K562 (cell line): ENCODE data around the gene GPR25. TPM values are rescaled to one million over a fixed set of nuclear protein-coding genes. Genes with fewer than 3 reads are reported as not detected.

Experiments used
- ATAC-seq: fragments of 200-7000 bp; cut with Tn5 transposase; 3 replicates; pipeline ENCODE4 v1.9.1; 2020; ENCODE audit warnings: moderate library complexity
- BruUV-seq: library from RNA; stranded (reverse); fragments of 400-500 nt; replicated peaks from 2 replicates; lab custom pipeline; 2021; lab: Mats Ljungman, UMichigan
- CTCF ChIA-PET: fragments of 300-600 bp; formaldehyde crosslinking; extraction: SDS; loops from one replicate; lab custom pipeline; 2021; ENCODE audit warnings: low intra/inter-chr PET ratio; lab: Yijun Ruan, JAX
- POLR2A ChIA-PET: fragments of 300-600, 350-650 bp; sonication (Branson Sonifier 250); formaldehyde crosslinking; extraction: SDS; loops from one replicate; lab custom pipeline; 2021; ENCODE audit warnings: antibody characterized with exemption, inconsistent platforms; lab: Yijun Ruan, JAX
- DNase-seq, 4 experiments: peaks; one replicate each; pipeline versions ENCODE4 v3.0.0 to v3.0.0-alpha.2; 2011 to 2018; ENCODE audit warnings: low spot score in 3 of 4, mixed read lengths in 3 of 4; ENCODE audit errors: extremely low read depth in 1 of 4
- FAIRE-seq: peaks from 2 replicates; lab custom pipeline; 2011; peaks lifted over from hg19 to GRCh38; lab: Jason Lieb, UNC
- H2AFZ ChIP-seq: 2 replicates; pipeline ENCODE4 v1.6.0; 2011; ENCODE audit warnings: low read depth, low read length, control low read depth, inconsistent platforms
- H3K27ac ChIP-seq: fragments of 200-600 bp; 3 replicates; pipeline ENCODE4 v1.8.0; 2011; ENCODE audit warnings: low read depth, mild to moderate bottlenecking, control low read depth, inconsistent platforms, low read length, moderate library complexity, mixed read lengths; ENCODE audit errors: extremely low read depth
- H3K27me3 ChIP-seq, 2 experiments: fragments of 300-600 bp in 1 of 2; 2 replicates in 1 of 2; 3 replicates in 1 of 2; pipeline versions ENCODE4 v1.6.0 to v1.8.0; 2011; ENCODE audit warnings: inconsistent platforms in 2 of 2, low read length in 2 of 2, mild to moderate bottlenecking in 1 of 2, mixed read lengths in 1 of 2, moderate library complexity in 1 of 2; ENCODE audit not compliant: control insufficient read depth in 2 of 2, insufficient read depth in 2 of 2
- H3K36me3 ChIP-seq: fragments of 300-600 bp; 3 replicates; pipeline ENCODE4 v1.8.0; 2011; ENCODE audit warnings: mild to moderate bottlenecking, low read length, inconsistent platforms; ENCODE audit not compliant: control insufficient read depth, insufficient read depth
- H3K4me1 ChIP-seq, 2 experiments: fragments of 200-600 bp in 1 of 2; replicated peaks in 1 of 2; 2 replicates in 1 of 2; 3 replicates in 1 of 2; pipeline versions ENCODE4 v1.5.1 to v1.8.0; 2011; ENCODE audit warnings: inconsistent platforms in 2 of 2, low read length in 2 of 2, mild to moderate bottlenecking in 1 of 2, mixed read lengths in 1 of 2, moderate library complexity in 1 of 2; ENCODE audit not compliant: control insufficient read depth in 2 of 2, insufficient read depth in 2 of 2
- H3K4me2 ChIP-seq: 2 replicates; pipeline ENCODE4 v1.6.1; 2011; ENCODE audit warnings: low read length, control low read depth, inconsistent platforms, mixed read lengths; ENCODE audit not compliant: insufficient read depth
- H3K4me3 ChIP-seq: fragments of 200-600 bp; sonication (generic), shearing (Covaris generic); 2 replicates; pipeline ENCODE4 v1.5.1; 2016; ENCODE audit warnings: control low read depth, inconsistent platforms
- H3K79me2 ChIP-seq: fragments of 200-600 bp; 3 replicates; pipeline ENCODE4 v1.8.0; 2011; ENCODE audit warnings: low read length, inconsistent platforms; ENCODE audit not compliant: control insufficient read depth, insufficient read depth
- H3K9ac ChIP-seq, 2 experiments: 2 replicates each; pipeline versions ENCODE4 v1.6.0 to v1.6.1; 2011; ENCODE audit warnings: low read depth in 2 of 2, low read length in 2 of 2, control low read depth in 1 of 2, inconsistent platforms in 1 of 2, mild to moderate bottlenecking in 1 of 2, mixed read lengths in 1 of 2; ENCODE audit not compliant: insufficient read depth in 1 of 2
- H3K9me1 ChIP-seq: one replicate; pipeline ENCODE4 v1.6.0; 2011; ENCODE audit warnings: inconsistent platforms, mild to moderate bottlenecking, low read length, moderate library complexity; ENCODE audit not compliant: control insufficient read depth, insufficient read depth
- H3K9me3 ChIP-seq: replicated peaks from 2 replicates; pipeline ENCODE4 v1.5.1; 2011; ENCODE audit warnings: low read depth, low read length, inconsistent platforms; ENCODE audit not compliant: control insufficient read depth, insufficient read depth
- H4K20me1 ChIP-seq: replicated peaks from 2 replicates; pipeline ENCODE4 v1.6.1; 2011; ENCODE audit warnings: low read length, inconsistent platforms, mixed read lengths; ENCODE audit not compliant: control insufficient read depth, insufficient read depth
- CBFB ChIP-seq: sonication (generic); formaldehyde crosslinking; IDR thresholded peaks from 2 replicates; pipeline ENCODE4 v1.4.0; 2020; ENCODE audit warnings: mild to moderate bottlenecking, missing genetic modification reagents
- DDX20 ChIP-seq: fragments of 450-650 bp; IDR thresholded peaks from 2 replicates; pipeline ENCODE4 v1.6.1; 2016; ENCODE audit warnings: missing genetic modification characterization, low read depth, mild to moderate bottlenecking, missing compliant biosample characterization, moderate library complexity
- MECOM ChIP-seq: fragments of 250-450 bp; sonication (Bioruptor Pico); IDR thresholded peaks from 2 replicates; pipeline ENCODE4 v1.8.0; 2022; ENCODE audit warnings: inconsistent platforms
- MEIS2 ChIP-seq: fragments of 450-650 bp; IDR thresholded peaks from 2 replicates; pipeline ENCODE4 v1.6.1; 2014; ENCODE audit warnings: mild to moderate bottlenecking; ENCODE audit not compliant: partially characterized antibody
- MYBL2 ChIP-seq, 2 experiments: fragments of 450-650 bp in 1 of 2; sonication (generic) in 1 of 2; formaldehyde crosslinking in 1 of 2; IDR thresholded peaks; 2 replicates each; pipeline versions ENCODE4 v1.6.1 to v1.8.1; 2017 to 2022; ENCODE audit warnings: borderline replicate concordance in 1 of 2, inconsistent platforms in 1 of 2, low read depth in 1 of 2, mild to moderate bottlenecking in 1 of 2, missing genetic modification reagents in 1 of 2, moderate library complexity in 1 of 2
- NFATC3 ChIP-seq: fragments of 450-650 bp; IDR thresholded peaks from 2 replicates; pipeline ENCODE4 v1.6.1; 2017; ENCODE audit warnings: mild to moderate bottlenecking
- NR2C2 ChIP-seq, 2 experiments: fragments of 200-800 bp in 1 of 2; sonication (Bioruptor generic) in 1 of 2; sonication (generic) in 1 of 2; formaldehyde crosslinking in 1 of 2; IDR thresholded peaks; 2 replicates each; pipeline versions ENCODE4 v1.6.1 to v1.8.0; 2016 to 2022; ENCODE audit warnings: mild to moderate bottlenecking in 1 of 2, missing compliant biosample characterization in 1 of 2, missing genetic modification characterization in 1 of 2, missing genetic modification reagents in 1 of 2
- POLR2AphosphoS2 ChIP-seq: IDR thresholded peaks from 2 replicates; pipeline ENCODE4 v1.6.1; 2012; ENCODE audit warnings: low read length, improper control_type of control experiment
- POLR2H ChIP-seq: IDR thresholded peaks from 2 replicates; pipeline ENCODE4 v1.6.1; 2016; ENCODE audit warnings: missing genetic modification characterization, low read depth, mild to moderate bottlenecking, control low read depth, missing compliant biosample characterization, moderate library complexity
- POLR3G ChIP-seq: IDR thresholded peaks from 2 replicates; pipeline ENCODE4 v1.6.1; 2011; ENCODE audit not compliant: insufficient read length, insufficient replicate concordance; ENCODE audit errors: extremely low read depth
- RFX5 ChIP-seq: IDR thresholded peaks from 2 replicates; pipeline ENCODE4 v1.6.1; 2011; ENCODE audit warnings: low read depth, mild to moderate bottlenecking, improper control_type of control experiment, low read length
- SP1 ChIP-seq: sonication (generic); formaldehyde crosslinking; IDR thresholded peaks from 2 replicates; pipeline ENCODE4 v1.8.1; 2022; ENCODE audit warnings: mild to moderate bottlenecking, missing genetic modification reagents
- TAF9B ChIP-seq: fragments of 450-650 bp; IDR thresholded peaks from 2 replicates; pipeline ENCODE4 v1.6.1; 2018; ENCODE audit warnings: mild to moderate bottlenecking; ENCODE audit not compliant: partially characterized antibody
- ZNF212 ChIP-seq: fragments of 450-650 bp; formaldehyde crosslinking; IDR thresholded peaks from 2 replicates; pipeline ENCODE4 v1.4.0; 2020; ENCODE audit warnings: mild to moderate bottlenecking
- ZNF239 ChIP-seq: fragments of 250-450 bp; sonication (Bioruptor Pico); IDR thresholded peaks from 2 replicates; pipeline ENCODE4 v1.4.0; 2020; ENCODE audit warnings: mild to moderate bottlenecking
- ZNF76 ChIP-seq: fragments of 250-450 bp; sonication (Bioruptor Pico); IDR thresholded peaks from 2 replicates; pipeline ENCODE4 v1.4.0; 2020; ENCODE audit warnings: mild to moderate bottlenecking, moderate library complexity, borderline replicate concordance
- WGBS: fragments of 100-300 bp; shearing (Covaris generic); methylation state at CpG from one replicate; pipeline ENCODE4 v1.1.6; 2016; ENCODE audit warnings: low coverage, mixed read lengths; ENCODE audit not compliant: insufficient coverage; ENCODE audit errors: missing lambda C conversion rate; 5-methylcytosine and 5-hydroxymethylcytosine counted together
- in situ Hi-C: fragments of 300-500 bp; cut with MboI; formaldehyde crosslinking; loops from 4 replicates; pipeline ENCODE4 v1.15.0; 2018; ENCODE audit warnings: inconsistent platforms, mixed read lengths
- intact Hi-C: fragments of 100-400 bp; cut with micrococcal nuclease; formaldehyde crosslinking; loops from 2 replicates; pipeline ENCODE4 v1.14.2; 2022
- polyA plus RNA-seq, 8 experiments: library from polyadenylated mRNA; depleted of rRNA in 4 of 8; stranded (reverse) in 5 of 8; unstranded in 3 of 8; fragments of >200 nt; fragmentation: Nextera tagmentation in 2 of 8; fragmentation: Illumina TruSeq in 1 of 8; extraction: Ambion mirVana in 2 of 8; extraction: Trizol in 1 of 8; gene quantifications; 2 replicates each; pipeline versions ENCODE4 v1.2.1 to v1.2.3, GENCODE V29; 2011 to 2014; ENCODE audit warnings: inconsistent platforms in 1 of 8, missing spikeins in 1 of 8
- total RNA-seq, 7 experiments: library from RNA; depleted of rRNA in 6 of 7; stranded (reverse); fragments of >200 nt in 6 of 7; fragmentation: Illumina TruSeq in 2 of 7; extraction: Trizol in 2 of 7; gene quantifications; 2 replicates each; pipeline versions ENCODE4 v1.2.1 to v1.2.3, GENCODE V29; 2011 to 2021; ENCODE audit warnings: low replicate concordance in 1 of 7
- TF ChIP-seq, protein P1 (sequence below): fragments of 250-450 bp; sonication (Bioruptor Pico); IDR thresholded peaks from 2 replicates; pipeline ENCODE4 v1.8.0; 2021; ENCODE audit warnings: moderate library complexity, mild to moderate bottlenecking, inconsistent platforms

The GPR25 gene
- total and polyA plus RNA-seq, 9 of the 15 experiments (the other 6 are each of a cell fraction or from before 2014, with no cell fraction given): not detected

DNA sequence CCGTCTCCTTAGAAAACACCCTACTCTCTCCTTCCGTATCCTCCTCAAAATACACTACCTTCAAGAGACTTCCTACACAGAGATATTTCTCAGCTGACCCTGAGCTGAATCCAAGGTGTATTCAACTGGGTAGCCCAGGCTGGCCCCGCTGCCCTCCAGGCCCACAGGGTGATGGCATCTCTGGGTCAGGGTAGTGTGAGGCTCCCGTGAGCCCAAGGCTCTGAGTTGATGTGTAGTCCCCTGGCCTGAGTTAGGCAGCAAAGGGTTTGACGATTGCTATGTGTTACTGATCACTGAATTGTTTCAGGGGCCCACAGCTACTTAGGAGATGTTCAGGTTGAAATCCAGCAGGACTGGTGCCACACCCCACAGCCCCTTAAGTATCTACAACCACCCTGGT lies 28.6 kb downstream of the GPR25 start:
- H3K79me2 ChIP-seq: no peaks in the 10 kb centered on the region
- FAIRE-seq (no peak), ATAC-seq (no peak), DNase-seq (no peak)
- peaks cover 0 to 16% of the 10 kb centered on the region in 2 experiments; a peak in 1 of 5 replicates for H3K4me1 ChIP-seq
- intact Hi-C loops (no loop called here), in situ Hi-C loops (no loop called here)
- WGBS: 4% methylated on average over 5 of the region's 5 CpGs
- H3K27me3 ChIP-seq: peaks cover 47 to 81% of the 10 kb centered on the region in 2 experiments
- no peaks in the 10 kb centered on the region for H3K9me3 ChIP-seq
- POLR2A ChIA-PET: interaction anchor here (0.6 to 1.5 kb wide), 4 partner anchors 10 to 420 kb away, joined by 3 to 7 read pairs (median 3); no protein-coding TSS in a partner anchor
- H2AFZ ChIP-seq: no peak overlapping the region
- H3K9ac ChIP-seq: no peak overlapping the region
- H4K20me1 ChIP-seq: peaks cover 16% of the 10 kb centered on the region
- no peak overlapping the region for H3K4me2 ChIP-seq
- BruUV-seq: no TSS peak
- H3K4me3 ChIP-seq: no peak overlapping the region
- no peak overlapping the region for H3K27ac ChIP-seq
- CTCF ChIA-PET: interaction anchor here (0.6 kb wide), 1 partner anchor 297 kb away, joined by 4 read pairs; no protein-coding TSS in a partner anchor
- no peak for TF ChIP-seq MYBL2 (IDR thresholded peaks at IDR 0.05; ENCODE audit: low read depth)
- no peak for TF ChIP-seq MYBL2 (CRISPR knock-in tag; IDR thresholded peaks at IDR 0.05; ENCODE audit: borderline replicate concordance)
- no peak for TF ChIP-seq ZNF212 (CRISPR knock-in tag)
- no peak for TF ChIP-seq MECOM (CRISPR knock-in tag)
- TF ChIP-seq ZNF239 (CRISPR knock-in tag): no peak
- TF ChIP-seq RFX5: no peak
- no peak for TF ChIP-seq NR2C2 (CRISPR knock-in tag; IDR thresholded peaks at IDR 0.05)
- TF ChIP-seq NR2C2 (tag; IDR thresholded peaks at IDR 0.05): no peak
- TF ChIP-seq TAF9B: no peak
- TF ChIP-seq POLR2H (tag): no peak
- no peak for TF ChIP-seq NFATC3
- TF ChIP-seq CBFB (CRISPR knock-in tag): no peak
- no peak for TF ChIP-seq POLR2AphosphoS2
- no peak for TF ChIP-seq DDX20 (tag)
- TF ChIP-seq MEIS2: no peak
- no peak for TF ChIP-seq POLR3G
- no peak for TF ChIP-seq ZNF76 (CRISPR knock-in tag)
- TF ChIP-seq, protein P1, sequence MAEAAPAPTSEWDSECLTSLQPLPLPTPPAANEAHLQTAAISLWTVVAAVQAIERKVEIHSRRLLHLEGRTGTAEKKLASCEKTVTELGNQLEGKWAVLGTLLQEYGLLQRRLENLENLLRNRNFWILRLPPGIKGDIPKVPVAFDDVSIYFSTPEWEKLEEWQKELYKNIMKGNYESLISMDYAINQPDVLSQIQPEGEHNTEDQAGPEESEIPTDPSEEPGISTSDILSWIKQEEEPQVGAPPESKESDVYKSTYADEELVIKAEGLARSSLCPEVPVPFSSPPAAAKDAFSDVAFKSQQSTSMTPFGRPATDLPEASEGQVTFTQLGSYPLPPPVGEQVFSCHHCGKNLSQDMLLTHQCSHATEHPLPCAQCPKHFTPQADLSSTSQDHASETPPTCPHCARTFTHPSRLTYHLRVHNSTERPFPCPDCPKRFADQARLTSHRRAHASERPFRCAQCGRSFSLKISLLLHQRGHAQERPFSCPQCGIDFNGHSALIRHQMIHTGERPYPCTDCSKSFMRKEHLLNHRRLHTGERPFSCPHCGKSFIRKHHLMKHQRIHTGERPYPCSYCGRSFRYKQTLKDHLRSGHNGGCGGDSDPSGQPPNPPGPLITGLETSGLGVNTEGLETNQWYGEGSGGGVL (CRISPR knock-in tag): no peak
- TF ChIP-seq SP1: no peak
- TF ChIP-seq, all 486 proteins: peak for 0
- H3K36me3 ChIP-seq: no peaks in the 10 kb centered on the region
- H3K9me1 ChIP-seq: no peaks in the 10 kb centered on the region
